ENCODE data around the gene UBR2. TPM values are rescaled to one million over a fixed set of nuclear protein-coding genes. Genes with fewer than 3 reads are reported as not detected.

UBR2 gene
- total and polyA plus RNA-seq, 2 donors (not counting 3 experiments of a cell fraction or from before 2014, with no cell fraction given): 8.0 to 22.3 TPM

- dilution Hi-C loops (cut with MboI; ENCODE audit: extremely low pct_ligation_motif_present, low sequenced_read_pairs) (no loop called here), intact Hi-C loops (cut with micrococcal nuclease) (no loop called here)
- H2AFZ ChIP-seq (ENCODE audit: low read depth, low read length): no peak overlapping the region
- no peak overlapping the region for H3K4me3 ChIP-seq (replicated peaks in 1 of 3; ENCODE audit: insufficient read depth in 1 of 3, low read depth in 1 of 3, low read length in 3 of 3)
- H3K4me1 ChIP-seq (ENCODE audit: control insufficient read depth, extremely low read depth, insufficient read depth, low read length): no peaks in the 10 kb centered on the region
- ChIA-PET POLR2A (no interaction called here), CTCF (no interaction called here)
- DNase-seq (ENCODE audit: low read depth, low spot score): no peak
- no TSS peak for BruUV-seq (replicated peaks)
- no peaks in the 10 kb centered on the region for H3K9me3 ChIP-seq (replicated peaks; ENCODE audit: control insufficient read depth, insufficient read depth, low read length)
- TF ChIP-seq POLR2AphosphoS5 (IDR thresholded peaks at IDR 0.05; ENCODE audit: insufficient read depth, low read depth, low read length): no peak
- H3K9me1 ChIP-seq (replicated peaks; ENCODE audit: control insufficient read depth, extremely low read depth, insufficient read depth, low read length): no peaks in the 10 kb centered on the region
- H3K27me3 ChIP-seq (ENCODE audit: control insufficient read depth in 2 of 2, insufficient read depth in 2 of 2, low read length in 2 of 2): peaks cover 0 to 4% of the 10 kb centered on the region in 2 experiments
- H3K9ac ChIP-seq (replicated peaks; ENCODE audit: extremely low read depth, insufficient read depth, low read length): no peak overlapping the region
- H3K36me3 ChIP-seq (ENCODE audit: control insufficient read depth in 2 of 2, extremely low read depth in 1 of 2, insufficient read depth in 2 of 2, low read length in 2 of 2): no peaks in the 10 kb centered on the region
- no peak for FAIRE-seq
- no peaks in the 10 kb centered on the region for H4K20me1 ChIP-seq (replicated peaks; ENCODE audit: control insufficient read depth, extremely low read depth, insufficient read depth, low read length)
- no peaks in the 10 kb centered on the region for H3K79me2 ChIP-seq (ENCODE audit: control insufficient read depth, insufficient read depth, low read length)
- no peak overlapping the region for H3K4me2 ChIP-seq (ENCODE audit: insufficient read depth, low read length)
- H3K27ac ChIP-seq (ENCODE audit: insufficient read depth, low read depth, low read length): no peak overlapping the region
These were observed 49.1 kb upstream of the UBR2 start for GRCh38 chr6:42514745-42515144.

- Histone ChIP-seq H3K27ac (ENCODE audit: insufficient read depth, low read depth, low read length) (no peak overlapping the region), H3K27me3 (ENCODE audit: control insufficient read depth in 2 of 2, insufficient read depth in 2 of 2, low read length in 2 of 2) (peaks cover 0 to 4% of the 10 kb centered on the region in 2 experiments), H3K36me3 (ENCODE audit: control insufficient read depth in 2 of 2, extremely low read depth in 1 of 2, insufficient read depth in 2 of 2, low read length in 2 of 2) (no peaks in the 10 kb centered on the region), H3K4me2 (ENCODE audit: insufficient read depth, low read length) (no peak overlapping the region), H3K9ac (replicated peaks; ENCODE audit: extremely low read depth, insufficient read depth, low read length) (no peak overlapping the region), H3K9me3 (replicated peaks; ENCODE audit: control insufficient read depth, insufficient read depth, low read length) (no peaks in the 10 kb centered on the region), H4K20me1 (replicated peaks; ENCODE audit: control insufficient read depth, extremely low read depth, insufficient read depth, low read length) (no peaks in the 10 kb centered on the region), H3K79me2 (ENCODE audit: control insufficient read depth, insufficient read depth, low read length) (no peaks in the 10 kb centered on the region), H3K4me1 (ENCODE audit: control insufficient read depth, extremely low read depth, insufficient read depth, low read length) (no peaks in the 10 kb centered on the region), H2AFZ (ENCODE audit: low read depth, low read length) (no peak overlapping the region), H3K9me1 (replicated peaks; ENCODE audit: control insufficient read depth, extremely low read depth, insufficient read depth, low read length) (no peaks in the 10 kb centered on the region), H3K4me3 (replicated peaks in 1 of 3; ENCODE audit: insufficient read depth in 1 of 3, low read depth in 1 of 3, low read length in 3 of 3) (no peak overlapping the region)
- FAIRE-seq: no peak
- no peak for TF ChIP-seq MYC (IDR thresholded peaks at IDR 0.05; ENCODE audit: low read depth, low read length)
- TF ChIP-seq CTCF (IDR thresholded peaks at IDR 0.05; ENCODE audit: extremely low read depth in 1 of 2, insufficient read depth in 1 of 2, low read depth in 1 of 2, low read length in 2 of 2): no peak
- no peak for TF ChIP-seq JUN (IDR thresholded peaks at IDR 0.05; ENCODE audit: borderline replicate concordance, insufficient read depth, insufficient read length, low read depth)
- TF ChIP-seq POLR2AphosphoS5 (IDR thresholded peaks at IDR 0.05; ENCODE audit: insufficient read depth, low read depth, low read length): no peak
- no peak for TF ChIP-seq MAX (IDR thresholded peaks at IDR 0.05; ENCODE audit: insufficient read depth, insufficient read length)
- TF ChIP-seq GATA2 (IDR thresholded peaks at IDR 0.05; ENCODE audit: insufficient read depth, insufficient read length, low read depth, low read length): no peak
- TF ChIP-seq EZH2 (IDR thresholded peaks at IDR 0.05; ENCODE audit: borderline replicate concordance, low read depth, low read length, severe bottlenecking): no peak
- TF ChIP-seq POLR2A (IDR thresholded peaks at IDR 0.05; ENCODE audit: low read depth, low read length): no peak
- TF ChIP-seq FOS (IDR thresholded peaks at IDR 0.05; ENCODE audit: borderline replicate concordance, insufficient read depth, low read length): no peak
- intact Hi-C loops (cut with micrococcal nuclease) (no loop called here), dilution Hi-C loops (cut with MboI; ENCODE audit: extremely low pct_ligation_motif_present, low sequenced_read_pairs) (no loop called here)
- BruUV-seq (replicated peaks): no TSS peak
- CTCF ChIA-PET: interaction anchor here (2.1 kb wide), 1 partner anchor 28 kb away, joined by 9 read pairs; no protein-coding TSS in a partner anchor
- DNase-seq (ENCODE audit: low read depth, low spot score): no peak
- POLR2A ChIA-PET: no interaction called here
These were observed 44.0 kb upstream of the UBR2 start for GRCh38 chr6:42519779-42520178.

Measured in endothelial cell of umbilical vein (primary cell).